WTC11 (cell line): ENCODE data around the gene ATF4. TPM values are rescaled to one million over a fixed set of nuclear protein-coding genes. Genes with fewer than 3 reads are reported as not detected.

ENCODE experiments used
- ATAC-seq: fragments of 200-7000 bp; cut with Tn5 transposase; 2 replicates; pipeline ENCODE4 v1.10.0; 2021; ENCODE audit warnings: mild to moderate bottlenecking, moderate library complexity
- CTCF ChIA-PET: fragments of 300-600 bp; sonication (Branson Sonifier 250); formaldehyde crosslinking; loops from one replicate; lab custom pipeline; 2021; ENCODE audit warnings: antibody characterized with exemption; lab: Charles Lee
- POLR2A ChIA-PET: fragments of 350-600 bp; sonication (Branson Sonifier 250); formaldehyde crosslinking; loops from one replicate; lab custom pipeline; 2021; ENCODE audit warnings: antibody characterized with exemption; lab: Charles Lee
- DNase-seq: peaks from one replicate; pipeline ENCODE4 v3.0.0; 2021; ENCODE audit warnings: low spot score
- H3K27ac Mint-ChIP-seq: 2 replicates; pipeline ENCODE4 v1.8.0; 2021; ENCODE audit warnings: mixed read lengths
- H3K27me3 Mint-ChIP-seq: 2 replicates; pipeline ENCODE4 v1.8.0; 2021; ENCODE audit warnings: low read depth, mild to moderate bottlenecking, moderate library complexity, mixed read lengths
- H3K36me3 Mint-ChIP-seq: 2 replicates; pipeline ENCODE4 v1.8.0; 2021; ENCODE audit warnings: mixed read lengths
- H3K4me1 Mint-ChIP-seq: 2 replicates; pipeline ENCODE4 v1.8.0; 2022; ENCODE audit warnings: mixed read lengths
- H3K4me3 Mint-ChIP-seq: 2 replicates; pipeline ENCODE4 v1.8.0; 2021; ENCODE audit warnings: mild to moderate bottlenecking, moderate library complexity, mixed read lengths
- H3K9me3 Mint-ChIP-seq: 2 replicates; pipeline ENCODE4 v1.8.0; 2021; ENCODE audit warnings: mixed read lengths
- AFF4 ChIP-seq: sonication (generic); formaldehyde crosslinking; IDR thresholded peaks from 2 replicates; pipeline ENCODE4 v1.8.1; 2023; ENCODE audit warnings: mild to moderate bottlenecking, missing genetic modification reagents, borderline replicate concordance
- AR ChIP-seq: fragments of 250-450 bp; sonication (Bioruptor Pico); IDR thresholded peaks from 2 replicates; pipeline ENCODE4 v1.9.0; 2021; ENCODE audit warnings: mild to moderate bottlenecking
- ATF2 ChIP-seq: sonication (generic); formaldehyde crosslinking; IDR thresholded peaks from 2 replicates; pipeline ENCODE4 v1.8.1; 2022; ENCODE audit warnings: low read depth, missing genetic modification reagents, borderline replicate concordance
- CBFB ChIP-seq: sonication (generic); formaldehyde crosslinking; IDR thresholded peaks from 2 replicates; pipeline ENCODE4 v1.8.1; 2022; ENCODE audit warnings: mild to moderate bottlenecking, low read depth, missing genetic modification reagents
- CREB1 ChIP-seq: sonication (generic); formaldehyde crosslinking; IDR thresholded peaks from 2 replicates; pipeline ENCODE4 v1.8.0; 2023; ENCODE audit warnings: mild to moderate bottlenecking, missing genetic modification reagents
- CTCF ChIP-seq: fragments of 200-600 bp; IDR thresholded peaks from 2 replicates; pipeline ENCODE4 v1.8.0; 2022; ENCODE audit warnings: antibody characterized with exemption
- ESRRA ChIP-seq: sonication (generic); formaldehyde crosslinking; IDR thresholded peaks from 2 replicates; pipeline ENCODE4 v1.8.1; 2022; ENCODE audit warnings: mild to moderate bottlenecking, missing genetic modification reagents, borderline replicate concordance
- ETV6 ChIP-seq: sonication (generic); formaldehyde crosslinking; IDR thresholded peaks from 2 replicates; pipeline ENCODE4 v1.8.1; 2022; ENCODE audit warnings: mild to moderate bottlenecking, missing genetic modification reagents
- FOXK1 ChIP-seq: sonication (generic); formaldehyde crosslinking; IDR thresholded peaks from 2 replicates; pipeline ENCODE4 v1.8.0; 2022; ENCODE audit warnings: mild to moderate bottlenecking, moderate library complexity, missing genetic modification reagents
- HMGA2 ChIP-seq: fragments of 250-450 bp; sonication (Bioruptor Pico); IDR thresholded peaks from 2 replicates; pipeline ENCODE4 v1.4.0; 2021; ENCODE audit warnings: mild to moderate bottlenecking, moderate library complexity
- MXD4 ChIP-seq: fragments of 250-450 bp; sonication (Bioruptor Pico); IDR thresholded peaks from 2 replicates; pipeline ENCODE4 v1.8.0; 2021; ENCODE audit warnings: mild to moderate bottlenecking, moderate library complexity, borderline replicate concordance
- MYBL2 ChIP-seq: sonication (generic); formaldehyde crosslinking; IDR thresholded peaks from 2 replicates; pipeline ENCODE4 v1.8.1; 2023; ENCODE audit warnings: mild to moderate bottlenecking, moderate library complexity, missing genetic modification reagents
- NFATC4 ChIP-seq: fragments of 250-450 bp; sonication (Bioruptor Pico); IDR thresholded peaks from 2 replicates; pipeline ENCODE4 v1.9.0; 2021; ENCODE audit warnings: mild to moderate bottlenecking
- NR3C1 ChIP-seq: sonication (generic); formaldehyde crosslinking; conservative IDR thresholded peaks from 2 replicates; pipeline ENCODE4 v1.8.1; 2023; ENCODE audit warnings: low read depth, mild to moderate bottlenecking, missing genetic modification reagents
- ZMAT4 ChIP-seq: fragments of 250-450 bp; sonication (Bioruptor Pico); IDR thresholded peaks from 2 replicates; pipeline ENCODE4 v1.9.0; 2021; ENCODE audit warnings: mild to moderate bottlenecking
- ZNF121 ChIP-seq: sonication (generic); formaldehyde crosslinking; IDR thresholded peaks from 2 replicates; pipeline ENCODE4 v1.8.0; 2023; ENCODE audit warnings: missing genetic modification reagents
- total RNA-seq: library from RNA; stranded (reverse); gene quantifications from 3 replicates; pipeline ENCODE4 v1.2.3, GENCODE V29; 2021

ATF4 gene
- total RNA-seq, 1 experiment from 2014 or later: 460 TPM

- H3K27ac Mint-ChIP-seq: no peak overlapping the region
- CTCF ChIA-PET: interaction anchor here (1.0 kb wide), 1 partner anchor 11 kb away, joined by 3 read pairs; no protein-coding TSS in a partner anchor
- DNase-seq (no peak), ATAC-seq (no peak)
- no peaks in the 10 kb centered on the region for H3K36me3 Mint-ChIP-seq
- H3K27me3 Mint-ChIP-seq: peaks cover 46% of the 10 kb centered on the region
- no peak for TF ChIP-seq HMGA2 (CRISPR knock-in tag)
- TF ChIP-seq AR: no peak
- no peak for TF ChIP-seq ZMAT4 (CRISPR knock-in tag)
- TF ChIP-seq NR3C1 (CRISPR knock-in tag): no peak
- TF ChIP-seq CBFB: no peak
- no peak for TF ChIP-seq AFF4
- TF ChIP-seq FOXK1: no peak
- no peak for TF ChIP-seq CREB1 (CRISPR knock-in tag)
- TF ChIP-seq ATF2 (CRISPR knock-in tag): no peak
- TF ChIP-seq ESRRA (CRISPR knock-in tag): no peak
- TF ChIP-seq NFATC4: no peak
- no peak for TF ChIP-seq MYBL2 (CRISPR knock-in tag)
- no peak for TF ChIP-seq CTCF
- no peak for TF ChIP-seq MXD4 (CRISPR knock-in tag)
- TF ChIP-seq ZNF121 (CRISPR knock-in tag): no peak
- no peak for TF ChIP-seq ETV6 (CRISPR knock-in tag)
- TF ChIP-seq, all 79 proteins: peak for 0
- Mint-ChIP-seq H3K9me3 (no peaks in the 10 kb centered on the region), H3K4me1 (peaks cover 7% of the 10 kb centered on the region), H3K4me3 (no peak overlapping the region)
- POLR2A ChIA-PET: no interaction called here
Measured at GRCh38 chr22:39554151-39554550, 33.8 kb downstream of the ATF4 start.
